ENCODE data around the gene TBXAS1. TPM values are rescaled to one million over a fixed set of nuclear protein-coding genes. Genes with fewer than 3 reads are reported as not detected.

Gene TBXAS1
- total and polyA plus RNA-seq, 2 experiments from 2014 or later: 1.3 TPM; not detected in 1

- H3K4me2 ChIP-seq: no peak overlapping the region
- ATAC-seq (no peak), DNase-seq (ENCODE audit: low spot score) (no peak)
- no peak overlapping the region for H3K4me3 ChIP-seq
- H3K9me2 ChIP-seq (ENCODE audit: insufficient read depth): no peaks in the 10 kb centered on the region
- H3F3A ChIP-seq (replicated peaks; ENCODE audit: low read depth): no peaks in the 10 kb centered on the region
- no peak overlapping the region for H3K4me3 Mint-ChIP-seq
- H3K27ac Mint-ChIP-seq: no peak overlapping the region
- TF ChIP-seq STAT1 (IDR thresholded peaks at IDR 0.05; ENCODE audit: unreplicated experiment): no peak
- TF ChIP-seq CREB1 (CRISPR knock-in tag; IDR thresholded peaks at IDR 0.05; ENCODE audit: low read depth): no peak
- no peak for TF ChIP-seq JUNB (IDR thresholded peaks at IDR 0.05; ENCODE audit: unreplicated experiment)
- TF ChIP-seq EZH2 (IDR thresholded peaks at IDR 0.05; ENCODE audit: low read depth, unreplicated experiment): no peak
- TF ChIP-seq, protein P1, sequence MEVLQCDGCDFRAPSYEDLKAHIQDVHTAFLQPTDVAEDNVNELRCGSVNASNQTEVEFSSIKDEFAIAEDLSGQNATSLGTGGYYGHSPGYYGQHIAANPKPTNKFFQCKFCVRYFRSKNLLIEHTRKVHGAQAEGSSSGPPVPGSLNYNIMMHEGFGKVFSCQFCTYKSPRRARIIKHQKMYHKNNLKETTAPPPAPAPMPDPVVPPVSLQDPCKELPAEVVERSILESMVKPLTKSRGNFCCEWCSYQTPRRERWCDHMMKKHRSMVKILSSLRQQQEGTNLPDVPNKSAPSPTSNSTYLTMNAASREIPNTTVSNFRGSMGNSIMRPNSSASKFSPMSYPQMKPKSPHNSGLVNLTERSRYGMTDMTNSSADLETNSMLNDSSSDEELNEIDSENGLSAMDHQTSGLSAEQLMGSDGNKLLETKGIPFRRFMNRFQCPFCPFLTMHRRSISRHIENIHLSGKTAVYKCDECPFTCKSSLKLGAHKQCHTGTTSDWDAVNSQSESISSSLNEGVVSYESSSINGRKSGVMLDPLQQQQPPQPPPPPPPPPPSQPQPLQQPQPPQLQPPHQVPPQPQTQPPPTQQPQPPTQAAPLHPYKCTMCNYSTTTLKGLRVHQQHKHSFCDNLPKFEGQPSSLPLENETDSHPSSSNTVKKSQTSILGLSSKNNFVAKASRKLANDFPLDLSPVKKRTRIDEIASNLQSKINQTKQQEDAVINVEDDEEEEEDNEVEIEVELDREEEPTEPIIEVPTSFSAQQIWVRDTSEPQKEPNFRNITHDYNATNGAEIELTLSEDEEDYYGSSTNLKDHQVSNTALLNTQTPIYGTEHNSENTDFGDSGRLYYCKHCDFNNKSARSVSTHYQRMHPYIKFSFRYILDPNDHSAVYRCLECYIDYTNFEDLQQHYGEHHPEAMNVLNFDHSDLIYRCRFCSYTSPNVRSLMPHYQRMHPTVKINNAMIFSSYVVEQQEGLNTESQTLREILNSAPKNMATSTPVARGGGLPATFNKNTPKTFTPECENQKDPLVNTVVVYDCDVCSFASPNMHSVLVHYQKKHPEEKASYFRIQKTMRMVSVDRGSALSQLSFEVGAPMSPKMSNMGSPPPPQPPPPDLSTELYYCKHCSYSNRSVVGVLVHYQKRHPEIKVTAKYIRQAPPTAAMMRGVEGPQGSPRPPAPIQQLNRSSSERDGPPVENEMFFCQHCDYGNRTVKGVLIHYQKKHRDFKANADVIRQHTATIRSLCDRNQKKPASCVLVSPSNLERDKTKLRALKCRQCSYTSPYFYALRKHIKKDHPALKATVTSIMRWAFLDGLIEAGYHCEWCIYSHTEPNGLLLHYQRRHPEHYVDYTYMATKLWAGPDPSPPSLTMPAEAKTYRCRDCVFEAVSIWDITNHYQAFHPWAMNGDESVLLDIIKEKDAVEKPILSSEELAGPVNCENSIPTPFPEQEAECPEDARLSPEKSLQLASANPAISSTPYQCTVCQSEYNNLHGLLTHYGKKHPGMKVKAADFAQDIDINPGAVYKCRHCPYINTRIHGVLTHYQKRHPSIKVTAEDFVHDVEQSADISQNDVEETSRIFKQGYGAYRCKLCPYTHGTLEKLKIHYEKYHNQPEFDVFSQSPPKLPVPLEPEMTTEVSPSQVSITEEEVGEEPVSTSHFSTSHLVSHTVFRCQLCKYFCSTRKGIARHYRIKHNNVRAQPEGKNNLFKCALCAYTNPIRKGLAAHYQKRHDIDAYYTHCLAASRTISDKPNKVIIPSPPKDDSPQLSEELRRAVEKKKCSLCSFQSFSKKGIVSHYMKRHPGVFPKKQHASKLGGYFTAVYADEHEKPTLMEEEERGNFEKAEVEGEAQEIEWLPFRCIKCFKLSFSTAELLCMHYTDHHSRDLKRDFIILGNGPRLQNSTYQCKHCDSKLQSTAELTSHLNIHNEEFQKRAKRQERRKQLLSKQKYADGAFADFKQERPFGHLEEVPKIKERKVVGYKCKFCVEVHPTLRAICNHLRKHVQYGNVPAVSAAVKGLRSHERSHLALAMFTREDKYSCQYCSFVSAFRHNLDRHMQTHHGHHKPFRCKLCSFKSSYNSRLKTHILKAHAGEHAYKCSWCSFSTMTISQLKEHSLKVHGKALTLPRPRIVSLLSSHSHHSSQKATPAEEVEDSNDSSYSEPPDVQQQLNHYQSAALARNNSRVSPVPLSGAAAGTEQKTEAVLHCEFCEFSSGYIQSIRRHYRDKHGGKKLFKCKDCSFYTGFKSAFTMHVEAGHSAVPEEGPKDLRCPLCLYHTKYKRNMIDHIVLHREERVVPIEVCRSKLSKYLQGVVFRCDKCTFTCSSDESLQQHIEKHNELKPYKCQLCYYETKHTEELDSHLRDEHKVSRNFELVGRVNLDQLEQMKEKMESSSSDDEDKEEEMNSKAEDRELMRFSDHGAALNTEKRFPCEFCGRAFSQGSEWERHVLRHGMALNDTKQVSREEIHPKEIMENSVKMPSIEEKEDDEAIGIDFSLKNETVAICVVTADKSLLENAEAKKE (CRISPR knock-in tag; IDR thresholded peaks at IDR 0.05): no peak
- TF ChIP-seq, protein P2, sequence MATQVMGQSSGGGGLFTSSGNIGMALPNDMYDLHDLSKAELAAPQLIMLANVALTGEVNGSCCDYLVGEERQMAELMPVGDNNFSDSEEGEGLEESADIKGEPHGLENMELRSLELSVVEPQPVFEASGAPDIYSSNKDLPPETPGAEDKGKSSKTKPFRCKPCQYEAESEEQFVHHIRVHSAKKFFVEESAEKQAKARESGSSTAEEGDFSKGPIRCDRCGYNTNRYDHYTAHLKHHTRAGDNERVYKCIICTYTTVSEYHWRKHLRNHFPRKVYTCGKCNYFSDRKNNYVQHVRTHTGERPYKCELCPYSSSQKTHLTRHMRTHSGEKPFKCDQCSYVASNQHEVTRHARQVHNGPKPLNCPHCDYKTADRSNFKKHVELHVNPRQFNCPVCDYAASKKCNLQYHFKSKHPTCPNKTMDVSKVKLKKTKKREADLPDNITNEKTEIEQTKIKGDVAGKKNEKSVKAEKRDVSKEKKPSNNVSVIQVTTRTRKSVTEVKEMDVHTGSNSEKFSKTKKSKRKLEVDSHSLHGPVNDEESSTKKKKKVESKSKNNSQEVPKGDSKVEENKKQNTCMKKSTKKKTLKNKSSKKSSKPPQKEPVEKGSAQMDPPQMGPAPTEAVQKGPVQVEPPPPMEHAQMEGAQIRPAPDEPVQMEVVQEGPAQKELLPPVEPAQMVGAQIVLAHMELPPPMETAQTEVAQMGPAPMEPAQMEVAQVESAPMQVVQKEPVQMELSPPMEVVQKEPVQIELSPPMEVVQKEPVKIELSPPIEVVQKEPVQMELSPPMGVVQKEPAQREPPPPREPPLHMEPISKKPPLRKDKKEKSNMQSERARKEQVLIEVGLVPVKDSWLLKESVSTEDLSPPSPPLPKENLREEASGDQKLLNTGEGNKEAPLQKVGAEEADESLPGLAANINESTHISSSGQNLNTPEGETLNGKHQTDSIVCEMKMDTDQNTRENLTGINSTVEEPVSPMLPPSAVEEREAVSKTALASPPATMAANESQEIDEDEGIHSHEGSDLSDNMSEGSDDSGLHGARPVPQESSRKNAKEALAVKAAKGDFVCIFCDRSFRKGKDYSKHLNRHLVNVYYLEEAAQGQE (IDR thresholded peaks at IDR 0.05; ENCODE audit: unreplicated experiment): no peak
- no peak for TF ChIP-seq ZNF331 (CRISPR knock-in tag; IDR thresholded peaks at IDR 0.05; ENCODE audit: low read depth)
- TF ChIP-seq NANOG (IDR thresholded peaks at IDR 0.05; ENCODE audit: borderline replicate concordance): no peak
- no peak for TF ChIP-seq EZH2phosphoT487 (IDR thresholded peaks at IDR 0.05; ENCODE audit: unreplicated experiment)
- TF ChIP-seq ETS1 (IDR thresholded peaks at IDR 0.05): no peak
- TF ChIP-seq POLR2AphosphoS5 (IDR thresholded peaks at IDR 0.05; ENCODE audit: low read depth): no peak
- TF ChIP-seq, protein P3, sequence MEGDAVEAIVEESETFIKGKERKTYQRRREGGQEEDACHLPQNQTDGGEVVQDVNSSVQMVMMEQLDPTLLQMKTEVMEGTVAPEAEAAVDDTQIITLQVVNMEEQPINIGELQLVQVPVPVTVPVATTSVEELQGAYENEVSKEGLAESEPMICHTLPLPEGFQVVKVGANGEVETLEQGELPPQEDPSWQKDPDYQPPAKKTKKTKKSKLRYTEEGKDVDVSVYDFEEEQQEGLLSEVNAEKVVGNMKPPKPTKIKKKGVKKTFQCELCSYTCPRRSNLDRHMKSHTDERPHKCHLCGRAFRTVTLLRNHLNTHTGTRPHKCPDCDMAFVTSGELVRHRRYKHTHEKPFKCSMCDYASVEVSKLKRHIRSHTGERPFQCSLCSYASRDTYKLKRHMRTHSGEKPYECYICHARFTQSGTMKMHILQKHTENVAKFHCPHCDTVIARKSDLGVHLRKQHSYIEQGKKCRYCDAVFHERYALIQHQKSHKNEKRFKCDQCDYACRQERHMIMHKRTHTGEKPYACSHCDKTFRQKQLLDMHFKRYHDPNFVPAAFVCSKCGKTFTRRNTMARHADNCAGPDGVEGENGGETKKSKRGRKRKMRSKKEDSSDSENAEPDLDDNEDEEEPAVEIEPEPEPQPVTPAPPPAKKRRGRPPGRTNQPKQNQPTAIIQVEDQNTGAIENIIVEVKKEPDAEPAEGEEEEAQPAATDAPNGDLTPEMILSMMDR (conservative IDR thresholded peaks at IDR 0.05; ENCODE audit: low read depth in 2 of 2): no peak
- TF ChIP-seq ZNF114 (CRISPR knock-in tag; IDR thresholded peaks at IDR 0.05): no peak
- H3K4me1 ChIP-seq (ENCODE audit: insufficient read depth): no peaks in the 10 kb centered on the region
- H3K36me3 Mint-ChIP-seq (ENCODE audit: low read depth): no peaks in the 10 kb centered on the region
- no peaks in the 10 kb centered on the region for H4K20me1 ChIP-seq (replicated peaks; ENCODE audit: insufficient read depth)
- no peak overlapping the region for H3K27ac ChIP-seq (ENCODE audit: low read depth)
- H3K36me3 ChIP-seq (ENCODE audit: insufficient read depth): no peaks in the 10 kb centered on the region; the same call in 1 of the 2 replicates
- H3K27me3 ChIP-seq (ENCODE audit: insufficient read depth): no peaks in the 10 kb centered on the region
- H3K4me1 Mint-ChIP-seq: no peaks in the 10 kb centered on the region
- no peaks in the 10 kb centered on the region for H3K9me3 Mint-ChIP-seq
- H2AFZ ChIP-seq: no peak overlapping the region
- H3K79me2 ChIP-seq (replicated peaks; ENCODE audit: insufficient read depth): no peaks in the 10 kb centered on the region
- peaks cover 2% of the 10 kb centered on the region for H3K27me3 Mint-ChIP-seq (ENCODE audit: insufficient read depth, low read depth, poor library complexity)
Measured at GRCh38 chr7:140048138-140048537, 219.1 kb downstream of the TBXAS1 start.
